ENCODE results near the gene GATA5.

The GATA5 gene

DNA sequence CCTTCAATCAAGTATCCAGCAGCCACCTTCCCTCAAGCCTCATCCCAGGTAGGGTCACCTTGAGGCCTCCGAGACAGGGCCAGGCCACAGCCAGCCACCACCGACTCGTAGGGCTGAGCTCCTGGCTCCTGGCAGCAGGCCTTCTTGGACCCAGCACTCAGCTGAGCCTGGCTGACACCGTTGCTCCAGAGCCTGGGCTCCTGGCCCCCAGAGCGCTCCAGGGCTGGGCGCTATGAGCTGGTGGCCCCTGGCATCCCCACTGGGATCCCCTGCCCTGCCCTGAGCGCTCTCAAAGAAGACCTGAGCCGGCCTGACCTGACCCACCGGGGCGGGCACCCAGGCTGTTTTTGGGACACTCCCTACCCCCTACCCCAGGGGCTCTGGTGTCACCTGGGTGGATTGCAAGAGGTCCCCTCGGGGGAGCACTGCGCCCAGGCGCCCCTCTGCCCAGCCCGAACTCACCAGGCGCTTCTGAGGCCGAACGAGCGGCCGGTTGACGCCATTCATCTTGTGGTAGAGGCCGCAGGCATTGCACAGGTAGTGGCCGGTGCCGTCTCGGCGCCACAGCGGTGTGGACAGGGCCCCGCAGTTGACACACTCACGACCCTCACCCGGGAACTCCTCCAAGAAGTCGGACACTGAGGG, 2.7 kb downstream of the GATA5 start:
- no peak for TF ChIP-seq ELF4 (IDR thresholded peaks at IDR 0.05)
- TF ChIP-seq FOXA1 (IDR thresholded peaks at IDR 0.05): no peak
- TF ChIP-seq SUZ12 (IDR thresholded peaks at IDR 0.05): no peak
- no peak for TF ChIP-seq ARNT (IDR thresholded peaks at IDR 0.05)

DNA sequence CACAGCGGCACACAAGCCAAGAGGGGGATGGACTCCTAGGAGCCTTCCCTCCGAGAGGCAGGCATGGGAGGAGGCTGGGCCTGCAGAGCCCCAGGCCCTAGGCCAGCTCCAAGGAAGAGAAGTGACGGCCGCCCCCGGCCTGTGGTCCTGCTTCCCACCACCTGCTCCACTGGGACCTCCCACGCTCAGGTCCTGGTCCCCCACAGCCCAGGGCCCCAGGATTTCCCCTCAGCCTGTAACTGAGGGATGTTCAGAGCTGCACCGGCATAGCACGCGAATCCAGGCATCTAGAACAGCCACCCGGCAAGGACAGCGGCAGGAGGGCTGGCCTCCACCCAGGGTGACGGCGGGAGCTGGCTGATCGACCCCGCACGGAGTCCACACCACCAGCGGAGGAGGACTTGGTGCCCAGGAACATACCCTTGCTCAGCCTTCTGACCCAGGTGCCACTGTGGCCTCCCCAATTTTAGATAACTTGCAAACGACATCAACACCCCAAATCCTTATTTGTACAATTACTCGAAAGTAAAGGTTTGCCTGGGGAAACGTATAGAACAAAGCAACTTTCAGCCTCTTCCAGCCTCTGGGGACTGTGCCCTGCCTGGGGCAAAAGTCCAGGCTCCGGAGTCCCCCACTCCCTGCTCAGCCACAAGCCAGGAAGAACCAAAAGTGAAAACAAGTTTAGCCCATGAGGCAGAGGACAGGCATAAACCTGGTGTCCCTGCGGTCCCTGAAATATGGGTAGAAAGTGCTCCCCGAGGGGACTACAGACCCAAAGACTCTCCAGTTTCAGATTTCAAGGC, 3.5 kb downstream of the GATA5 start:
- ChIA-PET CTCF (no interaction called here), POLR2A (no interaction called here)
- TF ChIP-seq BHLHE40 (IDR thresholded peaks at IDR 0.05; ENCODE audit: borderline replicate concordance): no peak
- no peak for TF ChIP-seq HDGF (IDR thresholded peaks at IDR 0.05; ENCODE audit: borderline replicate concordance)
- TF ChIP-seq L3MBTL2 (conservative IDR thresholded peaks at IDR 0.05): no peak
- TF ChIP-seq NFRKB (IDR thresholded peaks at IDR 0.05): no peak
- no peak for TF ChIP-seq CTBP1 (IDR thresholded peaks at IDR 0.05; ENCODE audit: borderline replicate concordance)
- TF ChIP-seq FOXM1 (IDR thresholded peaks at IDR 0.05; ENCODE audit: borderline replicate concordance): no peak
- no peak for TF ChIP-seq ARNT (IDR thresholded peaks at IDR 0.05)
- no peak for TF ChIP-seq FOXA1 (IDR thresholded peaks at IDR 0.05)
- TF ChIP-seq ZNF384 (IDR thresholded peaks at IDR 0.05): no peak
- no peak for TF ChIP-seq SUZ12 (IDR thresholded peaks at IDR 0.05)
- TF ChIP-seq TARDBP (IDR thresholded peaks at IDR 0.05): no peak
- TF ChIP-seq ELF4 (IDR thresholded peaks at IDR 0.05): no peak
- no peak for TF ChIP-seq FOXK2 (IDR thresholded peaks at IDR 0.05)
- TF ChIP-seq, protein P1, sequence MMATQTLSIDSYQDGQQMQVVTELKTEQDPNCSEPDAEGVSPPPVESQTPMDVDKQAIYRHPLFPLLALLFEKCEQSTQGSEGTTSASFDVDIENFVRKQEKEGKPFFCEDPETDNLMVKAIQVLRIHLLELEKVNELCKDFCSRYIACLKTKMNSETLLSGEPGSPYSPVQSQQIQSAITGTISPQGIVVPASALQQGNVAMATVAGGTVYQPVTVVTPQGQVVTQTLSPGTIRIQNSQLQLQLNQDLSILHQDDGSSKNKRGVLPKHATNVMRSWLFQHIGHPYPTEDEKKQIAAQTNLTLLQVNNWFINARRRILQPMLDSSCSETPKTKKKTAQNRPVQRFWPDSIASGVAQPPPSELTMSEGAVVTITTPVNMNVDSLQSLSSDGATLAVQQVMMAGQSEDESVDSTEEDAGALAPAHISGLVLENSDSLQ (IDR thresholded peaks at IDR 0.05): no peak
- no peak for TF ChIP-seq SP1 (IDR thresholded peaks at IDR 0.05)
- no peak for TF ChIP-seq LEF1 (IDR thresholded peaks at IDR 0.05; ENCODE audit: borderline replicate concordance)
- no peak for DNase-seq (ENCODE audit: extremely low spot score)

More for the DNA sequence above, 2.7 kb downstream of the GATA5 start:
- ChIA-PET POLR2A (no interaction called here), CTCF (no interaction called here)
- no peak for DNase-seq (ENCODE audit: extremely low spot score)

DNA sequence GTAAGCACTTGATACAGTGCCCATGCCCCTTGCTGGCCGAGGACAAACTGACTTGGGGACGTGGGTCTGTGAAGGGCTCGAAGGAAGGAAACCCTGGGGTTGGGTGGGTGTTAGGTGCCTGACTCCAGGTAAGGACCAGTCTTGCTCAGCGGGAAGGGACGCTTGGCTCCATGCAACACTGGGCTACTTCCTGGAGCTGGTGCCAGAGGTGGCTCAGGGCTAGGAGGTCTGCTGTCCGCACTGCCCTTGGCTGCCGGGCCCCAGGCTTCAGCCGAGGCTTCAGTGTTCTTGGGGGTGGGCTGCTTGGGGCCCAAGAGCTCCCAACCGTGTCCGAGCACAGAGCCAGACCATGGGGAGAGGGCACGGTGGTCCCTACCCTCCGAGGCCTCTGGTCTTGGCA, 5.3 kb downstream of the GATA5 start:
- ChIA-PET CTCF (interaction anchor here (0.5 to 1.3 kb wide), 2 partner anchors 11 to 60 kb away, joined by 3 read pairs; no protein-coding TSS in a partner anchor), POLR2A (no interaction called here)
- no peak for TF ChIP-seq BHLHE40 (IDR thresholded peaks at IDR 0.05; ENCODE audit: borderline replicate concordance)
- TF ChIP-seq TARDBP (IDR thresholded peaks at IDR 0.05): no peak
- no peak for TF ChIP-seq SP1 (IDR thresholded peaks at IDR 0.05)
- TF ChIP-seq FOXA1 (IDR thresholded peaks at IDR 0.05): no peak
- TF ChIP-seq CTBP1 (IDR thresholded peaks at IDR 0.05; ENCODE audit: borderline replicate concordance): no peak
- no peak for TF ChIP-seq L3MBTL2 (conservative IDR thresholded peaks at IDR 0.05)
- TF ChIP-seq FOXM1 (IDR thresholded peaks at IDR 0.05; ENCODE audit: borderline replicate concordance): no peak
- TF ChIP-seq HDGF (IDR thresholded peaks at IDR 0.05; ENCODE audit: borderline replicate concordance): no peak
- no peak for TF ChIP-seq ARNT (IDR thresholded peaks at IDR 0.05)
- no peak for TF ChIP-seq ELF4 (IDR thresholded peaks at IDR 0.05)
- TF ChIP-seq LEF1 (IDR thresholded peaks at IDR 0.05; ENCODE audit: borderline replicate concordance): no peak
- TF ChIP-seq SUZ12 (IDR thresholded peaks at IDR 0.05): no peak
- TF ChIP-seq FOXK2 (IDR thresholded peaks at IDR 0.05): no peak
- no peak for TF ChIP-seq ZNF384 (IDR thresholded peaks at IDR 0.05)
- no peak for TF ChIP-seq NFRKB (IDR thresholded peaks at IDR 0.05)
- TF ChIP-seq, protein P1 (IDR thresholded peaks at IDR 0.05): no peak
- DNase-seq (ENCODE audit: extremely low spot score): no peak

DNA sequence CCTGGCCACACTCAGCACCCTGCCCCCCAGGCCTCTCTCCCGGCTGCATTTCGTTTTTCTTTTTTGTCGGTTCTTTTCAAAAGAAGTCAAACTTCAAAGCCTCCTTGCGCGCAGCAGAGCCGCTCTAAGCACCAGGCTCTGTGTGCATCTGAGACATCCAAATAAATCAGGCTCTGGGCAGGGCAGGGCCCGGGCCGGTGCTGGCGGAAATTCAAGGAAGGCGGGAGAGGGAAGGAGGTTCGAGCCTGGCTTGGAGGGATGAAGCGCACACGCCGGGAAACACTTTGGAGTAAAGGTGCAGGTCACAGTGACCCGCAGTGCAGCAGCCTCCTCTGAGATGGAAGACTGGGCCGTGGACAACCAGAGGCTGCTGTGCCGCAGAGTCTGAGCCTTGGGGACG, 5.8 kb downstream of the GATA5 start:
- ChIA-PET CTCF (no interaction called here), POLR2A (no interaction called here)
- DNase-seq (ENCODE audit: extremely low spot score): no peak
- no peak for TF ChIP-seq LEF1 (IDR thresholded peaks at IDR 0.05; ENCODE audit: borderline replicate concordance)
- TF ChIP-seq NFRKB (IDR thresholded peaks at IDR 0.05): no peak
- TF ChIP-seq, protein P1 (IDR thresholded peaks at IDR 0.05): no peak
- TF ChIP-seq SP1 (IDR thresholded peaks at IDR 0.05): no peak
- no peak for TF ChIP-seq ELF4 (IDR thresholded peaks at IDR 0.05)
- TF ChIP-seq FOXA1 (IDR thresholded peaks at IDR 0.05): no peak
- no peak for TF ChIP-seq FOXM1 (IDR thresholded peaks at IDR 0.05; ENCODE audit: borderline replicate concordance)
- no peak for TF ChIP-seq CTBP1 (IDR thresholded peaks at IDR 0.05; ENCODE audit: borderline replicate concordance)
- TF ChIP-seq TARDBP (IDR thresholded peaks at IDR 0.05): no peak
- TF ChIP-seq ARNT (IDR thresholded peaks at IDR 0.05): no peak
- no peak for TF ChIP-seq SUZ12 (IDR thresholded peaks at IDR 0.05)
- TF ChIP-seq L3MBTL2 (conservative IDR thresholded peaks at IDR 0.05): no peak
- TF ChIP-seq BHLHE40 (IDR thresholded peaks at IDR 0.05; ENCODE audit: borderline replicate concordance): no peak
- TF ChIP-seq ZNF384 (IDR thresholded peaks at IDR 0.05): no peak
- no peak for TF ChIP-seq FOXK2 (IDR thresholded peaks at IDR 0.05)
- TF ChIP-seq HDGF (IDR thresholded peaks at IDR 0.05; ENCODE audit: borderline replicate concordance): no peak

DNA sequence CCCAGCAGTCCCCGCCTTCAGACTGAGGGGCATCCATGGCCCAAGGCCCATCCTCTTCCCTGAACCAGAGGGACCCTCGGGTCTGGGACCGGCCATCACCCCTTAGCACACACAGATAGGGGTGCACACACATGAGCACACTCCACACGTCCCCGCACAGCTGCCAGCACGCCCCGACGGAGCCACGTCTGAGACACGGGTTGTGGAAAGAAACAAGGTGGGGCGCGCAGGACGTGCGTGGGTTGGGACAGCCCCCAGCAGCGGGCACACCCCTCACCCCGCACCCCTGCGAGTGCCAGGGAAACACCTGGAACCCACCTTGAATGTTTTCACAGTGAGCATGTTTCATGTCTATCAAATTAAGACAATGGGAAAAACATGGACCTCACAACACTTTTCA, 6.4 kb downstream of the GATA5 start:
- TF ChIP-seq BHLHE40 (IDR thresholded peaks at IDR 0.05; ENCODE audit: borderline replicate concordance): no peak
- TF ChIP-seq, protein P1 (IDR thresholded peaks at IDR 0.05): no peak
- no peak for TF ChIP-seq ZNF384 (IDR thresholded peaks at IDR 0.05)
- TF ChIP-seq FOXM1 (IDR thresholded peaks at IDR 0.05; ENCODE audit: borderline replicate concordance): no peak
- DNase-seq (ENCODE audit: extremely low spot score): no peak
- ChIA-PET CTCF (no interaction called here), POLR2A (no interaction called here)

Data from HEK293T (cell line).